Islet of Langerhans (tissue), 1 donor: Measurements from ENCODE around the gene ST6GALNAC3.
A peak's percentile ranks its signal among the peaks of the same experiment; 100 is the strongest.

ENCODE experiments used
- FAIRE-seq: peaks from one replicate; lab custom pipeline; 2011; peaks lifted over from hg19 to GRCh38; lab: Jason Lieb, UNC

Gene ST6GALNAC3

GRCh38 chr1:76254104-76255030, 179.8 kb downstream of the ST6GALNAC3 start:
- peak; percentile 77 for FAIRE-seq

- FAIRE-seq = no peak
Measured at GRCh38 chr1:76256289-76257223, 182.0 kb downstream of the ST6GALNAC3 start.

GRCh38 chr1:76257823-76258222, 183.3 kb downstream of the ST6GALNAC3 start:
- no peak for FAIRE-seq

GRCh38 chr1:76259270-76259669, 184.7 kb downstream of the ST6GALNAC3 start:
- no peak for FAIRE-seq

- no peak for FAIRE-seq
Measured at GRCh38 chr1:76260279-76260678, 185.7 kb downstream of the ST6GALNAC3 start.

- no peak for FAIRE-seq
Measured at GRCh38 chr1:76262601-76263000, 188.1 kb downstream of the ST6GALNAC3 start.

- FAIRE-seq = no peak
Measured at GRCh38 chr1:76264642-76265041, 190.1 kb downstream of the ST6GALNAC3 start.

- FAIRE-seq = no peak
Measured at GRCh38 chr1:76266762-76267161, 192.2 kb downstream of the ST6GALNAC3 start.

GRCh38 chr1:76267631-76268030, 193.1 kb downstream of the ST6GALNAC3 start:
- no peak for FAIRE-seq

GRCh38 chr1:76268341-76268740, 193.8 kb downstream of the ST6GALNAC3 start:
- no peak for FAIRE-seq

- no peak for FAIRE-seq
Measured at GRCh38 chr1:76269155-76269554, 194.6 kb downstream of the ST6GALNAC3 start.

GRCh38 chr1:76274302-76274701, 199.8 kb downstream of the ST6GALNAC3 start:
- no peak for FAIRE-seq

GRCh38 chr1:76274718-76275117, 200.2 kb downstream of the ST6GALNAC3 start:
- FAIRE-seq = no peak

- no peak for FAIRE-seq
Measured at GRCh38 chr1:76278711-76279100, 204.2 kb downstream of the ST6GALNAC3 start.

- no peak for FAIRE-seq
Measured at GRCh38 chr1:76279101-76279748, 204.7 kb downstream of the ST6GALNAC3 start.

- FAIRE-seq = no peak
Measured at GRCh38 chr1:76281306-76281705, 206.8 kb downstream of the ST6GALNAC3 start.

- FAIRE-seq = no peak
Measured at GRCh38 chr1:76284842-76285241, 210.3 kb downstream of the ST6GALNAC3 start.

- no peak for FAIRE-seq
Measured at GRCh38 chr1:76285578-76286135, 211.1 kb downstream of the ST6GALNAC3 start.

GRCh38 chr1:76287917-76288316, 213.4 kb downstream of the ST6GALNAC3 start:
- FAIRE-seq = no peak

GRCh38 chr1:76288758-76289483, 214.4 kb downstream of the ST6GALNAC3 start:
- FAIRE-seq = no peak

GRCh38 chr1:76289692-76290091, 215.1 kb downstream of the ST6GALNAC3 start:
- FAIRE-seq = no peak
